ENCODE results near the gene ECHDC3. TPM values are rescaled to one million over a fixed set of nuclear protein-coding genes. Genes with fewer than 3 reads are reported as not detected.
A peak's percentile ranks its signal among the peaks of the same experiment; 100 is the strongest.

Gene ECHDC3
- total RNA-seq, 3 donors from 2014 or later, result 62.6 to 256 (median 132) TPM

DNA sequence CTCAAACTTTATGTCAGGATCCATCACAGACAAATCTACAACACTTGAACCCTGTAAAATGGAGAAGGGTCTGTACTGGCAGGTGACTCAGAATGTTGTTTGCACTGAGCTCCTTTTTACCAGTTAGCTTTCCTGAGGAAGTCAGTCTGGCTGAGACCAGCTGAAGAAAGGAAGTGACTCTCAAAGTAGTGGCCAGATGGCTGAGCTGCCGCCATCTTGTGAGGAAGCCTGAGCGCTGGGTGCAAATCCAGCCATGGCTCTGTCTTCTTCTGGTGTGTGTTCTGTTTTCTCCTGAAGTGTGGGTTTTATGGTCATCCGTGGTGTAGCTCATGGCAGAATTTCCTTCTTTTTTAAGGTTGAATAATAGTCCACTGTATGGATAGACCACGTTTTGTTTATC lies 25.5 kb upstream of the ECHDC3 start:
- no peaks in the 10 kb centered on the region for H3K27me3 ChIP-seq
- intact Hi-C loops (cut with DNase I; ENCODE audit: low total_unique reads), result no loop called here

DNA sequence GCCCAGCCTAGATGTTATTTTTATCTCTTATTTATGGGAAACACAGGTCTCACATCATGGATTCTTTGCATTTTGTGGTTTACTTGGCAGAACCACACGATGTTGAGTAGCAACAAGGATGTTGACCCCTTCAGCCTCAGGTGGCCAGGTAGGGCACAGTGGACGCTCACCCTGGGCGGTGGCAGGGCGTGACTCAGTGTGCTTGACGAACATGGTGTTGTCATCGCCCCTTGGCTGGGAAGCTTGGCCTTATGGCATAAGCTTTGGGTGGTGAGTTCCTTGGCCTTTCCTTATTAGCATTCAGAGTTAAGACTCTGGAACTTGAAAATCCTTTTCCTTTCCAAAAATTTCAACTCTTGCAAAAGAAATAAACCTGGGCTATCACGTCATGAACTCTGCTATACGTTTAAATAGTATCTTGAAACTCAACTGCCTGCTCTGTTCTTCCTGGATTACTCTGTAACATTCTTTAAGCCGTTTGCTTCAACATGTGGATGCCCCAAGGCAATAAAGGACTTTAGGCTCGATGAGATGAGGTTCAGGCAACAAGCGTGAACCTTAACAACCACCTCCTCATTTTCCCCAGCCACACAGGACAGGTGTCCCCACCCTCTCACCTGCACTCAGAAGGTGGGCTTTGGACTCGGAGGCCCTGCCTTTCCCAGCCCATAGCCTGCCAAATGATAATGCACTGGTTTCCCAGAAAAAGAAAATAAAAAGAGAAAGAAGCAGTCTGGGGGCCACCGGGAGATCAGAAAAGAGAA lies 22.5 kb upstream of the ECHDC3 start:
- Histone ChIP-seq H3K9me3 (no peaks in the 10 kb centered on the region), H3K27ac (no peak overlapping the region), H3K4me3 (no peak overlapping the region), H3K4me1 (peaks cover 0 to 8% of the 10 kb centered on the region in 2 donors), H3K27me3 (no peaks in the 10 kb centered on the region), H3K36me3 (no peaks in the 10 kb centered on the region)
- intact Hi-C loops (cut with DNase I; ENCODE audit: low total_unique reads), result no loop called here
- TF ChIP-seq POLR2AphosphoS5 (IDR thresholded peaks at IDR 0.05) (no peak), POLR2A (IDR thresholded peaks at IDR 0.05) (no peak)
- TF ChIP-seq, protein P1, sequence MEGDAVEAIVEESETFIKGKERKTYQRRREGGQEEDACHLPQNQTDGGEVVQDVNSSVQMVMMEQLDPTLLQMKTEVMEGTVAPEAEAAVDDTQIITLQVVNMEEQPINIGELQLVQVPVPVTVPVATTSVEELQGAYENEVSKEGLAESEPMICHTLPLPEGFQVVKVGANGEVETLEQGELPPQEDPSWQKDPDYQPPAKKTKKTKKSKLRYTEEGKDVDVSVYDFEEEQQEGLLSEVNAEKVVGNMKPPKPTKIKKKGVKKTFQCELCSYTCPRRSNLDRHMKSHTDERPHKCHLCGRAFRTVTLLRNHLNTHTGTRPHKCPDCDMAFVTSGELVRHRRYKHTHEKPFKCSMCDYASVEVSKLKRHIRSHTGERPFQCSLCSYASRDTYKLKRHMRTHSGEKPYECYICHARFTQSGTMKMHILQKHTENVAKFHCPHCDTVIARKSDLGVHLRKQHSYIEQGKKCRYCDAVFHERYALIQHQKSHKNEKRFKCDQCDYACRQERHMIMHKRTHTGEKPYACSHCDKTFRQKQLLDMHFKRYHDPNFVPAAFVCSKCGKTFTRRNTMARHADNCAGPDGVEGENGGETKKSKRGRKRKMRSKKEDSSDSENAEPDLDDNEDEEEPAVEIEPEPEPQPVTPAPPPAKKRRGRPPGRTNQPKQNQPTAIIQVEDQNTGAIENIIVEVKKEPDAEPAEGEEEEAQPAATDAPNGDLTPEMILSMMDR (IDR thresholded peaks at IDR 0.05), result no peak
- DNase-seq (ENCODE audit: low spot score in 2 of 2), result no peak

More for the DNA sequence above, 25.5 kb upstream of the ECHDC3 start:
- H3K9me3 ChIP-seq, result no peaks in the 10 kb centered on the region
- DNase-seq (ENCODE audit: low spot score in 2 of 2), result no peak
- H3K4me1 ChIP-seq, result peaks cover 0 to 8% of the 10 kb centered on the region in 2 donors
- TF ChIP-seq, protein P1 (IDR thresholded peaks at IDR 0.05), result no peak
- TF ChIP-seq POLR2AphosphoS5 (IDR thresholded peaks at IDR 0.05) (no peak), POLR2A (IDR thresholded peaks at IDR 0.05) (no peak)
- peak overlapping the region; percentile 81 for H3K27ac ChIP-seq
- H3K36me3 ChIP-seq, result no peaks in the 10 kb centered on the region
- H3K4me3 ChIP-seq, result no peak overlapping the region

DNA sequence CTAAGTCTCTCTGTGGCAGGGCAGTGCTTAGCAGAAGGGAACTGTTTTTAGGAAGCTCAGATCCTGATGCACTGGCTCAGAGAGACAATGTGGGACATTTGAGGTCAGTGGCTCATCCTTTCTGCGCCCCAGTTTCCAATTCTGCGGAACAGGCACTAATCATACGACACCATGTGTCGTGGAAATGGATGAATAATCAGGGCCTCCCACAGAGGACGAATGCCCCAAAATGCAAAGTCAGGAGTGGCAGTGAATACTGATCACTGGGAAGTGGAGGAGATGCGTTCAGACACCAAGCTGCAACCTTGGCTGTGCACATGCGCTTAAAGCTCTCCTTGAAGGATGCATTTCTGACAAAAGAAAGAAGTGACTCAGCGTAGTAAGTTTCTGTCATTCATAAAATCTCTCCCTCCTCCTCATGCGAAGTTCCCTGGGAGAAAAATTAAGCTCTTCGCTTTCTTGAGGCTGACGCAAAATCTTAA lies 21.9 kb upstream of the ECHDC3 start:
- TF ChIP-seq POLR2AphosphoS5 (IDR thresholded peaks at IDR 0.05) (no peak), POLR2A (IDR thresholded peaks at IDR 0.05) (no peak)
- TF ChIP-seq, protein P1 (IDR thresholded peaks at IDR 0.05), result no peak
- Histone ChIP-seq H3K36me3 (no peaks in the 10 kb centered on the region), H3K27me3 (no peaks in the 10 kb centered on the region), H3K27ac (no peak overlapping the region), H3K4me3 (no peak overlapping the region), H3K9me3 (no peaks in the 10 kb centered on the region), H3K4me1 (peaks cover 0 to 8% of the 10 kb centered on the region in 2 donors)
- no peak for DNase-seq (ENCODE audit: low spot score in 2 of 2)
- intact Hi-C loops (cut with DNase I; ENCODE audit: low total_unique reads), result no loop called here

DNA sequence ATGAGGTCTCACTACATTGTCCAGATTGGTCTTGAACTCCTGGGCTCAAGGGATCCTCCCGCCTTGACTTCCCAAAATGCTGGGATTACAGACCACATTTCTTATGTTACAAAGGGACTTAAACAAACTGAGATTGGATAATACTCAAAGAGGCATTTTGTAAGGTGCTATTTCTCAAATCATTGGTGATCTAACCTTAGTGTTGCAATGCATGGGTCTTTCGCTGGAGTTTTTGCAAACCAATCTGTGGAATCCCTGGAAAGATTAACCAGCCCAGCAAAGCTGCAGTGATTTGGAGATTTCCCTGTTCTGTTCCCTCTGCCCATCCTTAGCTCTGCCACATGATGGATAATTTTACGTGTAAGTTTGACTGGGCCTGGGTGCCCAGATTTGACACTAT lies 20.4 kb upstream of the ECHDC3 start:
- no peak for DNase-seq (ENCODE audit: low spot score in 2 of 2)
- TF ChIP-seq POLR2A (IDR thresholded peaks at IDR 0.05) (no peak), POLR2AphosphoS5 (IDR thresholded peaks at IDR 0.05) (no peak)
- TF ChIP-seq, protein P1 (IDR thresholded peaks at IDR 0.05), result no peak
- H3K27me3 ChIP-seq, result no peaks in the 10 kb centered on the region
- H3K9me3 ChIP-seq, result no peaks in the 10 kb centered on the region
- intact Hi-C loops (cut with DNase I; ENCODE audit: low total_unique reads), result no loop called here
- no peak overlapping the region for H3K4me3 ChIP-seq
- no peaks in the 10 kb centered on the region for H3K36me3 ChIP-seq
- no peak overlapping the region for H3K27ac ChIP-seq
- H3K4me1 ChIP-seq, result no peaks in the 10 kb centered on the region

DNA sequence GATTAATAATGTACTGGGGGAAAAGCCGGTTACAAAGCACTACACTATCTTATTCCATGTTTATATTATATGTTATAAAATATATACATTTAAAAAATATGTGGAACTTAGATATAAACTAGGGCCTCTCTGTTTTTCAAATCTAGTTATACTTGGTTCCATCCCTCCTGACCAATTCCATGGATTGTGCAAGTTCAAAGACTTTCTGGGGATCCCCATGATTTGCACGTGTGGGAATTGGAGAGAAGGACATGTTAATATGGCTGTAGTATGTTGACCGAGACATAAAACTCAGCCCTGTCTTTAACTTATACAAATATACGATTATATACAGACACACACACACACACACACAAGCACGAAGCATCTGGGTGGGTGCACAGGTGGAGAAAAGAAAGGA lies 18.8 kb upstream of the ECHDC3 start:
- TF ChIP-seq, protein P1 (IDR thresholded peaks at IDR 0.05), result no peak
- TF ChIP-seq POLR2A (IDR thresholded peaks at IDR 0.05) (no peak), POLR2AphosphoS5 (IDR thresholded peaks at IDR 0.05) (no peak)
- no peaks in the 10 kb centered on the region for H3K27me3 ChIP-seq
- intact Hi-C loops (cut with DNase I; ENCODE audit: low total_unique reads), result no loop called here
- H3K4me1 ChIP-seq, result no peaks in the 10 kb centered on the region
- no peaks in the 10 kb centered on the region for H3K9me3 ChIP-seq
- H3K36me3 ChIP-seq, result no peaks in the 10 kb centered on the region
- no peak overlapping the region for H3K27ac ChIP-seq
- no peak overlapping the region for H3K4me3 ChIP-seq
- DNase-seq (ENCODE audit: low spot score in 2 of 2), result no peak

Measured in breast epithelium (tissue), 4 donors.